Posterior cingulate gyrus (tissue), 11 donors: ENCODE data around the gene RNF144A.

ENCODE experiments used
- DNase-seq, 10 donors: peaks; one replicate each; pipeline versions ENCODE4 v3.0.0 to v3.0.0-alpha.2; 2020 to 2021; ENCODE audit warnings: mixed read lengths in 3 of 10
- intact Hi-C: fragments of 100-400 bp; cut with DNase I; formaldehyde crosslinking; loops from one replicate; pipeline ENCODE4 v1.15.1; 2023

The RNF144A gene

DNA sequence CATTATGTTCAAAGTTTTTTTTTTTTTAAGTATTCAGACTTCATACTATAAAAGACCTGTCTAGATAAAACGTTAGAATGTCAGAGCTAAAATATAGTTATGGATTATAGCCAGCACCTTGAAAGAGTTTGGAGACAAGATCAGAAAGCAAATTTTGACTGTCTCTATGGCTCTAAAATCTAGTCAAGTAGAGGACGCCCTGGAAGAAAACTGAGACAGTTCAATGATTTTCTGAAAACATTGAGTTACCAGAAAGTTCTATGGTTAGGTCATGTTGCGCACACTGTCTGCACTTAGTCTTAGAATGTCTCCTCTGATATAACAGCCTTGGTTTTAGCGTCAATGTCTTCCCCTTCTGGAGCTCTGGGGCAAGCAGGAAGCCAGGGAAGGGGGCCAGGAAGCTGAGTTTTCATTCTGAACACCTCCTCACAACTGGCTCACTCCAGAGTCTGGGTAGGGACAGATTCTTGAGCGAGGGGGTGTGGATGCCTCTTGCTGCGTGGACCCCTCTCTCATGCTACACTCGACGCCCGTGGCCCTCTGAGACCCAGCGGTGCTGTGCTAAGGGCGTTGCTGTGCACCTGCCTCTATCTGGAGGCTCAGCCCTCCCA is 99.5 kb downstream of the RNF144A start:
- no peak for DNase-seq
- intact Hi-C loops = no loop called here

DNA sequence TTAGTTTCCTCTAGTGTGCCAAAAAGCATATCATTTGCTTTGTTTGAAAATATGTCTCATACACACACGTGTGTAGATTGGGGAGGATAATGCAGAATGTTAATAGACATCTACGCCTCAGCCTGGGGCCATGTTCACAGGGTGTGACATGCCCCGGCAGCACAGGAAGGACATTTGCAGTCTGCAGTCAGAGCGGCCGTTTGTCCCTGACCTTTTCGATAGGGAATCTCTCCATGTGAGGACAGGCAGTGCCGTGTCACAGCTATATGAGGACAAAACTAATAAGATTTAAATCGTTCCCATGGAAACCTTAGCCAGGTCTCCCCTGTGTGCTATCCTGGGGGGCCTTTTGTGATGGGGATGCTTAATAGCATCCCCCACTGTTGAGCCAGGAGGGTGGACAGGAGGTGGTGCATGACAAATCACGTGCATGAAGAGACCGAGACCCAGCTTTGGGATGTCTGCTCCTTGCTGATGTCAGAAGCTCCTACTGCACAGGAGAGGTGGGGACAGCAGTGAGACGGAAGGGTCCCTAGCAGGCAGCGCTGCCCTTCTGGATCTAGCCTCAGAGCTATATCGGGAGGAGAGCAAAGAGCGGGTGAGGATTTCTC is 100.6 kb downstream of the RNF144A start:
- DNase-seq = no peak
- intact Hi-C loops = no loop called here

DNA sequence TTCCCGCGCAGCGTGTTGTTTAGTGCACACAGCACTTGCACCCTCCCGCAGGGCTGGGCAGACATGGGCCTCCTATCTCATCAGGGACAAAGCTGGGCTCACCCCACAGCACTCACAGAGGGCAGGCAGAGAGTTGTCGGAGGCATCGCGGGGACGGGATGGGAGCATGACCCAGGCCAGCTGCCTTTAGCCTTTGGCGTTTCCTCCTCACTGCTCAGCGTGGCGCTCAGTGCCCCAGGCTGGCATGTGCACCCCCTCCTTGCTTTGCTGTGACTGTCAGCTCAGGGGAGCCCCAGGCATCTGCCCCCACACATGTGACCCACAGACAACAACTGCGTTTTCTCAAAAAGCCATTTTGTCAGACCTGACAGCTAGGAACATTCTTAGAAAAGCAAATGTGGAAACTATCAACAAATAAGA is 101.1 kb downstream of the RNF144A start:
- DNase-seq = peak in 2 of 10 donors; percentile 40 to 85
- intact Hi-C loops = no loop called here

DNA sequence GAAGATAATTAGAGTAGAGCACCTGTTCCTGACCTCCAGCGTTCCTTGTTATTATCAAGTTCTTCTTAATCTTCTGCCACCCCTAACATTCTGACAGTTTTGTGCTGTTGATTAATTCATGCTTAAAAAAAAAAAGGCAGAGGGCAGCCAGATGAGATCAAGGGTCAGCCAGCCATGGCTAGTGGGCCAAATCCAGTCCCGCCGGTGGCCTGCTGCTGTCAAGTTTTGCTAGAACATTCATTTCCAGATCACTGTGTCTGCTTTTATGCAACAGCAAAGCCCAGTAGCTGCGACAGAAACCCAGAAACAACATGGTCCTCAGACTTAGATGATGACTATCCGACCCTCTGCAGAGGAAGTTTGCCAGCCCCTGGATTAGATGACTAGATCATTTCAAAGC is 101.6 kb downstream of the RNF144A start:
- intact Hi-C loops = no loop called here
- DNase-seq = no peak

DNA sequence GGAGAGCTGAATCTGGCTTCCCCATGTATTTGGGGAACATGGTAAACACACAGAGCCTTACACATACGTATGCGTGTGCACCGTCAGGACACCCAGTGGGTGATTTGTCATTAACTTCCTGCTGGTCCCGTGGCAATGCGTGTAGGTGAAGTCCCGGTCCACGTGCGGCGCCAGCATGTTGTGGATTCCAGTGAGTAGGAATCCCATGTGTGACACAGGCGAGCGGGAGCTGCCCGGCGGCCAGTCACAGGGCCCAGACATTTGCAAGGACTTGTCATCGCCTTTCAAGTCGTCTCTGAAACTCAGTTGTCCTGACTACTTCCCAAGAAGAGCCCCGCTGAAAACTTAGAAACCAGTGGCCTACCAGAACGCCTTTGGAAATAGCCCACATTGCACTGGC is 102.0 kb downstream of the RNF144A start:
- intact Hi-C loops = no loop called here

DNA sequence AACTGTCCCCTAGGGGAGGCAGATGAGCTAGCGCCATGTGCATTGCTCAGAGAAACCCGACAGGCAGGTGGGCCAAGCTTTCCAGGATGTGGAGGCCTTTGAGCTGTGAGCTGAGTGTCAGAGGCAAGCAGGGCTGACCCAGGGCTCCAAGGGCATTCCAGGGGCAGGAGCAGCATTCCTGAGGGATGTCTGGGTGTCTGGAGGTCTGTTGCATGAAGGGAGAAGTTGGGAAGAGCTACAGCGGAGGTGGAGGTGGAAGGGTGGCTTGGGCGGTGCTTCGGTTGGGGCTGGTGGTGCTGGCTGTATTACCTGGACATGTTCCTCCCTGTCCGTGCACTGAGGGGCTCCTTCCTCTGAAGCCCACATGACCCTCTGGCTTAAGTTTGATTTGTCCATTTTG is 102.8 kb downstream of the RNF144A start:
- DNase-seq = peak in 1 of 10 donors; percentile 71
- intact Hi-C loops = no loop called here

More for the DNA sequence above, 102.0 kb downstream of the RNF144A start:
- DNase-seq = no peak

DNA sequence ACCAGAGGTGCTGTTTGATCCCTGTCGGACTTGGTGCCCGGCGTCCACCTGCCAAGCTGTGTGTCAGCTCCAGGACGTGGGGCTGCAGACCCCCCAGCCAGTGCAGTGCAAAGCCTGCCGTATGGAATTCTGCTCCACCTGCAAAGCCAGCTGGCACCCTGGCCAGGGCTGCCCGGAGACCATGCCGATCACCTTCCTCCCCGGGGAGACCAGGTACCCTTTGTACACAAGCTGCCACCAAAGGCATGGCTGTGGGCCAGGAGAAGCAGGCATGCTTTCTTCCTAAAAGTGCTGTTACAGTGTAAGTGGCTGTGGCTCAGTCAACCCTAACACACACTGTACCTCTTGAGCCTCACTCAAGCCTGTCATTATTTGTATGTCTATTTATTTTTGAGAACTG is 103.3 kb downstream of the RNF144A start:
- intact Hi-C loops = no loop called here
- DNase-seq = no peak

DNA sequence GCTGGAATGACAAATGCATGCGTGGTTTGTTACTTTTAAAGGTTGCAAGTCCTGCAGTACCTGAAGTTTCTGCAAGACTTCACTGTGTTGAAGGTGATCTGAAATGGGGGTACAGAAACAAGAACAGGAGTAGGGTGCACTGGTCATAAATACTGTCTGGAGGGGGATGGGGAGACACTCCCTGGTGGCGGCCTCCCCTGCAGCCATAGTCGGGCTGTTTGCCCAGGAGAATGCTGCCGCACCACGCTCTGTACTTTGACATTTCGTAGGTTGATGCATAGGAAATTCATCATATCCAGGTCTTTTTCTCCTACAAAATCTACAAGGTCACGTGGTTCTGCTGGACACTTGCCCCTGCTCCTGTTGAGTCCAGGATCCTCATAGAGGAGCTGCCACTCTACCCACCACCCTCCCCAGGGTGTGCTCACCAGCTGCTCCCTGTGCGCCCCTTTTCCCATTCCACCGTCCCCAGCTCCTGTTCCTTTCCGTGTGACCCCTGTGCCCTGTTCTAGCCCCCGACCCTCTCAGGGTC is 103.8 kb downstream of the RNF144A start:
- intact Hi-C loops = no loop called here
- no peak for DNase-seq

DNA sequence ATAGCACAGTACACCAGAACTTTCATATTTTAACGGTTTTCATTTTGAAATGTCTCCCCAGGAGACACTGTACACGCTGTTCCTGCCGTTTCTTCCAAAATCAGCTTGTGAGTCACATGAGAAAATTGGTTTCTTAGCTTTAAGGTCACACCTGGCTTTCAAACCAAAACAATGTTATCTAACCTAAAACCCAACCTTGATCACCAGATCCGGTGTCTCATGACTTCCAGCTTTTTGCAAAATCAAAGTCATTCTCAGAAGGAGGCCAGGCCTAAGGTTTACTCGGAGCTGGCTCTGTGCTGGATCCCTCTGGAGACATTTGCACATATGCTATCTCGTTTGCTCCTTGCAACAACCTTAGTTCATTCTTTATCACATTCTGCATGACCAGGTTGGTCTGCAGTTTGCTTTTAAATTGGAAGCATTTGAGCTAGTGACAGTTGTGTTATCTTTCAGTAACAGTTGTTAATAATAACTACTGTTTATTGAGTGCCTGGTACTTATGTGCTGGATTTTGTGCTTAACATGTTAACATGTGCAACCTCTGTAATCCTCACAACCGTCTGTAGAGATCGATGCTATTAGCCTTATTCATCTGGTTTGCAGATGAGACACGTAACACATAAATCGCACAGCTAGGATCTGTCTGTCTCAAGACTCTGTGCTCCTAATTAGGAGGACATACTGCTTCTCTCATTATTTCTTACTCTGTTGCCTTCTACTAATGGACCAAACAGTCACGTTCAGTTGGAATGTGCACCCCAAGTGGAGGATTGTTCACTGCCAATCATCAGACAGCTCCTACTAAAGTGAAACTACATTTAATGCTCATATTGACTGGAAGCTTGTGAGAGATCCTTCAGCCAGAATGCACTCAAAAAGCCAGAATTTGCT is 105.5 kb downstream of the RNF144A start:
- intact Hi-C loops = no loop called here
- DNase-seq = no peak

DNA sequence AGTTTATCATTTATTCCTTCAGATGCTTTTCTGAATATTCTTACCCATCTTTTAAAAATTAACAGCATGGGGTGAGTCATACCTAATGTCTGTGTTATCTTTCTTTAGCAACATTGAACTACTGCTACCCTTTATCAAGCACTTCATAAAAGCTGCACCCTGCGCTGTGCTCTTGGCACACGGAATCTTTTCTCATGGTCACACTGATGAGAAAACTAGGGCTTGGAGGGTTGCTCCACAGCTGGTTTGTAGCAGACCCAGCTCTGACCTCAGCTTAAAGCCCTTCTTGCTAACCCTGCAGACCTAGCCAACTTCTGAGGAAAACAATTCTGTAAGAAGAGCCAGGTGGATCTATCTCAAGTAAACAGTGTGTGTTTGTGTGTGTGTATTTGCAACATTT is 106.3 kb downstream of the RNF144A start:
- intact Hi-C loops = no loop called here
- peak in 1 of 10 donors; percentile 51 for DNase-seq

DNA sequence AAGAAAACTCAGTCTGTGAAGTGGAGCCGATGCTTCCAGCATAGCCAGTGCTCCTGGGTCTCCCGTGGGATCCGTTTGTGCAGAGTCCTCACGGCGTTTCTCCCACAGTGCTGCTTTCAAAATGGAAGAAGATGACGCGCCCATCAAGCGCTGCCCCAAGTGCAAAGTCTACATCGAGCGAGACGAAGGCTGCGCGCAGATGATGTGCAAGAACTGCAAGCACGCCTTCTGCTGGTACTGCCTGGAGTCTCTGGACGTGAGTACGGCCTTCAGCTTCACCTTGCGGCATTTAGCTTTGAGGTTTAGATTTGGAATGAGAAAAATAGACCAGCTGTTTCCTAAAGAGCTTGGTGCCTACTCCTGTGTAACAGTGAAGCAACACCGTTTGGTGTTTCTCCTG is 107.0 kb downstream of the RNF144A start:
- intact Hi-C loops = no loop called here
- peak in 1 of 10 donors; percentile 74 for DNase-seq

DNA sequence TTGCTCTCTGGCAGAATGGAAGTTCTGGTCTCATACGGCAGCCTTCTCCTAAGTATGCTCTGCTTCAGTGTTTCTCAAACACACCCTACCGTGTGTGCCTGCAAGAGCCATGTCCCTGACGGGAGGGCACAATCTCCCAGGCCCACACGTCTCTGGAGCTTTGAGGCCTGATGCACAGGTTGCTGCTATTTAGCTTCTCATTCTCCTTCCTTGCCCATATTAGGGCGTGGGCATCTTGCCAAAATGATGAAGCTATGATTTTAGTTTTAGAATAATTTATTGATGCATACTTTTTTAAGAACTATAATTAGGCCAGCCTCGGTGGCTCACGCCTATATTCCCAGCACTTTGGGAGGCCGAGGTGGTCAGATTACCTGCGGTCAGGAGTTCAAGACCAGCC is 107.9 kb downstream of the RNF144A start:
- intact Hi-C loops = no loop called here
- no peak for DNase-seq

DNA sequence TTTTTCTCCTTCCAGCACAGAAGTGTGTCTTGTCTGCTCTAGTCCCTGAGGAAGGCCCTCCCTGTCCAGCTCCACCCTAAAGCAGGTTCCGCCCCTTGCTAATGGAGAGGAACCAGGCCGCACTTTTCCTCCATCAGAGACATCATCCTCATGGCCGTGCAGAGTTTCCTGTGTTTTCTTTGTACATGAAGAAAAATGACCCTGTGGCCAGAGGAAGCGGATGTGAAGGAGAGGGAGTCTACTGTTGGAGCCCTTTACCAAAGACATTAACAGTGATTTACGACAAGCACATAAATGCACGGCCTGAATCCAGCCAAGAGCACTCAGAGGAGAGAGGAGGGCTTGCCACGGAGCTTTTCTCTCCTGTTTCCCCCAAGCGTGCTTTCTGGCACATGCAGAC is 109.5 kb downstream of the RNF144A start:
- DNase-seq = peak in 2 of 10 donors; percentile 33 to 61
- intact Hi-C loops = no loop called here

DNA sequence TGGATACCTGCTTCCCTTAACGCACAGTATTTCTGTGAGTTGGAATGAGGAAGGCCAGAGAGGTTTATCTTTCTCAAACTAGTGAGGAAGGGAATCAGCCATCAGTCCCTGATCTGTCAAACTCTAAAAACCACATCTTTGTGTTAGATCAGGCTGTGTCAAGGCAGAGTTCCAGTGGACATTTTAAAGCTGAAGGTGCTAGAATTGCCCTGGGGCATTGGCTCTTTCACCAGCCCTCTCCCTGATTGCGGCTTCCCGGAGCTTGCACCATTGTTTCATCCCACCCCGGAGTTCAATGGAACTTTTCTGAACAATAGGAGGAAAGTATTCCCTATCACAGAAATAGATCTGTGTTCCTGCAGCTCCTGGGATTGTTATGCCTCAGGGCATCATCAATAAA is 110.2 kb downstream of the RNF144A start:
- DNase-seq = no peak
- intact Hi-C loops = no loop called here

DNA sequence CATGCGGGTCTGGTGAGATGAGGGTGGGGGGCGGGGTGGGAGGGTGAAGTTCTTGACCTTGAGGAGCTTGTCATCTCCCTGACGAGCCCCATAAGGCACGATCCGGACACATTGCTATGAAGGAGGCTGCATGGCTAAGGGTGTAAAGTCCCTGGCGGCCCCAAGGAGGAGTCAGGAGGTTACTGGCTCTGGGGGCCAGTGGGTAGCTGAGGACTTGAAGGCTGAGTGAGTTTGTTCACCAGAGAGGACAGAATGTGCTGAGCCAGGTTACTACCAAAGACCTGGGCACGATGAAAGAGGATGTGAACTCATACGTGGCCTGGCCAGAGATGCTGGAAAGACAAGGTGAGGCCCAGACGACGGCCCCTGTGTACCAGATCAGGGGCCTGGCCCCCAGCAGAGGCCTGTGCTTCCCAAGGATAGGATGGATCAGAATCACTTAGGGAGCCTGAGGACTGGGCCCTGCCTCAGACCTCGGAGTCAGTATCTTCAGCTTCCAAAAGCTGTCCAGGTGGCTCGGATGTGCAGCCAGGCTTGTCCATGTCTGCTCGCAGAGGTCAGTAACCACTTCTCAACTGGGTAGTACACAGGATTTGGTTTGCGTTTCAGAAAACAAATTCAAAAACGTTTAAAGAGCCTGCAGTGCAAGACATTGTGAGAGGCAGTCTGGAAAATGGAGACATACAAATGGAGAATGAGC is 110.9 kb downstream of the RNF144A start:
- intact Hi-C loops = no loop called here
- DNase-seq = peak in 2 of 10 donors; percentile 65 to 69

DNA sequence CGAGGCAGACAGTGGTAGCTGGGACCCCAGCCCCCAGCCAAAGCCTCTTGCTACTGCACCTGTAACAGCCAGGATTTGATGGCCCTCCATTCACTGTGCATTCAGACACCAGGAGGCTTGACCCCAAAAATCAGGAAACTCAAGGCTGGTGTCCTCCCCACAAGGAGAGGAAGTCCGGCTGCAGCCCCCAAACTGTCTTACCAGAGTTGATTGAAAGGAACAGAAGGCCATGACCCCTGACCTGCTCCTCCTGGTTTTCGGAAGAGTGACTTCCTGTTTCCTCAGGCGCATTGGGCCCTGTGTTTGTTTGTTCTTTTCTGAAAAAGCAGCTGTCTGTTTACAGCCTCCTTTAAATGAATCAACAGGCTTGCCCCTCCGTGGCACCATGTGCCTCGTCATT is 111.6 kb downstream of the RNF144A start:
- intact Hi-C loops = no loop called here
- peak in 2 of 10 donors; percentile 29 to 43 for DNase-seq

DNA sequence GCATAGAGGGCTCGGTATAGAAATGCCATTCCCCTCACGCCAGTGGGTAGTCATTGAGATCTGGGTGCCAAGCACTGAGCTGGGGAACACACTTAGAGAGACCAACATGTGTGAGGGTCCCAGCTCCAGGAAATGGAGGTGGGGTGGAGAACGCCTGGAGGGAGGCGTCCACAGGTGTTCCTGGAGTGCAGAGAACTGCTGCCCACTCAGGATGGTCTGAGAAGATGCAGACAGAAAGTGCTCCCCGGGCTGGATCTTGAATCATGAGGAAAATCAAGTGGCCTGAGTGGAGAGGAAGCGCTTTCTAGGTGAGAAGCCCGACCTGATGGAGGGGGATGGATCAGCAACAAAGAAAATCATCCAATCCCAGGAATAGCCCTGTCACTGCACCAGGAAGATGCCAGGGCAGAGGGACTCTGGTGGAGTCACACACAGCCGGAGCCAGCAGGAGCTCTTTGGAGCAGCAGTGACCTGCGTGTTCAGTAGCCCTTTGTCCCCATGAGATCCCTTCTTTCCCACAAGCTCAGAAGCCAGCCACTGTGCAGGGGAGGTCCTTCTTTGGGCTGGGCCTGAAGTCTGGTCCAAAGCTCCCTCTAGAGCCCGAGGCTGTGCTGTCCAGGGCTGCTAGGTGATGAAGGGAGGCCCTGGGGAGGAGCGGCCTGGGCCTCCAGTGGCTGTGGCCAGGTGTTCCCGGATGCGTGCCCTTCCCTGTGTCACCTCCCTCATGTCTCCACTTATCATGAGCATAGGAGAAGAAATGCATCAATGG is 112.3 kb downstream of the RNF144A start:
- intact Hi-C loops = no loop called here
- DNase-seq = peak in 5 of 10 donors; percentile 43 to 88 (median 54)

DNA sequence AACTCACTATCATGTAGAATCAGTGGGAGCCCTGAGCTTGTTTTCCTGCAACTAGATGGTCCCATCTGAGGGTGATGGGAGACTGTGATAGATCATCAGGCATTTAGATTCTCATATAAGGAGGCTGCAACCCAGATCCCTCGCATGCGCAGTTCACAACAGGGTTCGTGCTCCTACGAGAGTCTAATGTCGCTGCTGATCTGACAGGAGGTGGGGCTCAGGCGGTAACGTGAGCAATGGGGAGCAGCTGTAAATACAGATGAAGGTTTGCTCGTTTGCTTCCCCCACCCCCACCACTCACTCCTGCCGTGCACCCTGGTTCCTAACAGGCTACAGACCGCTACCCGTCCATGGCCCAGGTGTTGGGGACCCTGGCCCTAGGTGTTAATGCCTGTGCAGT is 113.6 kb downstream of the RNF144A start:
- peak in 1 of 10 donors; percentile 21 for DNase-seq
- intact Hi-C loops = no loop called here

DNA sequence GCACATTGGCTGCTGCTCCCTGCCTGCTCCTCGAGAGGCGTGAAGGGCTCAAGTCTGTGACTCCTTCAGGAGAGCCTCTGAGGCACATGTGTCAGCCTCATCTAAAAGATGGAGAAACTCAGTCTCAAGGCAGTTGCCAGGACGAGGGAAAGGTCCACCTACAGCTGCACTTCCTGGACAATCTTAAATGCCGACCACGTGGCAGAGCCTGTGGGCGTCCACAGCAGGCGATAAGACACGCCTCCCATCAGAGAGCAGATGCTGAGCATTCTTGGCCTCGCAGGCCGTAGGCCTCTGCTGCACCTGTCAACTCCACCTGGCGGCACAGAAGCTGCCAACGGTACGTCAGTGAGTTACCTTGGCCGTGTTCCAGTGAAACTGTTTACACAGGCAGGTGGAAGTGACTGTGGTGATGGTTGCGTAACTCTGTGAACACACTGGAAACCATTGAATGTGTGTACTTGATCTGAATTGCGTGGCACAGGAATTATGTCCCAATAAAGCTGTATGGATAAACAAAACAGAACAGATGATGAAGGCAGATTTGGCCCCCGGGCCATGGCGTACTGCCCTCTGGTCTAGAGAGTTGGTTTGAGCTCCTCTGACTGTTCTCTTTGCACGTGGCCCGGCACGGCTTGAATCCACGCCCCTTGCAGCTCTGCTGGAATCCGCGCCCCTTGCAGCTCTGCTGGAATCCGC is 114.5 kb downstream of the RNF144A start:
- intact Hi-C loops = no loop called here
- peak in 2 of 10 donors; percentile 82 to 90 for DNase-seq
